IPS-18c (cell line): ENCODE measurements around the gene PIGR.

Experiments
- H3K4me3 ChIP-seq: 2 replicates; pipeline ENCODE4 v1.7.0; 2013; ENCODE audit warnings: low read depth, mild to moderate bottlenecking, low read length, moderate library complexity; ENCODE audit not compliant: insufficient read depth
- H3K9me3 ChIP-seq: one replicate; pipeline ENCODE4 v1.6.1; 2013; ENCODE audit warnings: mild to moderate bottlenecking, low read length, moderate library complexity; ENCODE audit not compliant: control insufficient read depth, insufficient read depth

Gene PIGR

DNA sequence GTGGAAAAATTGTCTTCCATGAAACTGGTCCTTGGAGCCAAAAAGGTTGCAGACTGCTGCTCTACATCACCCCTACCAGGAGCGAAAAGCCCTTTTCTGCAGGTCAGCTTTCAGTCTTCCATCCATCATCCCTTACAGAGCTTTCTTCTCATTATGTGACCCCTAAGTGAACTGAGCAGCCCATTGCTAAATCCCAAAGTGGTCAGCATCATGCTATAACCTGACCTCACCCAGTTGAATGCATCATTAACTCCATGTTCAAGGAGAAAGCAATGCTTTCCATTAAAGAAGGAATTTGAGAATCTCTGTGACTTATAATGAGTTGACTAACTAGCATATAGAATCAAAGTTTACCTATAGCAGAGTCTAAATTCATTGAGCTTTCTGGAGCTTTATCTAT, 59.4 kb downstream of the PIGR start:
- no peak overlapping the region for H3K4me3 ChIP-seq
- no peaks in the 10 kb centered on the region for H3K9me3 ChIP-seq

DNA sequence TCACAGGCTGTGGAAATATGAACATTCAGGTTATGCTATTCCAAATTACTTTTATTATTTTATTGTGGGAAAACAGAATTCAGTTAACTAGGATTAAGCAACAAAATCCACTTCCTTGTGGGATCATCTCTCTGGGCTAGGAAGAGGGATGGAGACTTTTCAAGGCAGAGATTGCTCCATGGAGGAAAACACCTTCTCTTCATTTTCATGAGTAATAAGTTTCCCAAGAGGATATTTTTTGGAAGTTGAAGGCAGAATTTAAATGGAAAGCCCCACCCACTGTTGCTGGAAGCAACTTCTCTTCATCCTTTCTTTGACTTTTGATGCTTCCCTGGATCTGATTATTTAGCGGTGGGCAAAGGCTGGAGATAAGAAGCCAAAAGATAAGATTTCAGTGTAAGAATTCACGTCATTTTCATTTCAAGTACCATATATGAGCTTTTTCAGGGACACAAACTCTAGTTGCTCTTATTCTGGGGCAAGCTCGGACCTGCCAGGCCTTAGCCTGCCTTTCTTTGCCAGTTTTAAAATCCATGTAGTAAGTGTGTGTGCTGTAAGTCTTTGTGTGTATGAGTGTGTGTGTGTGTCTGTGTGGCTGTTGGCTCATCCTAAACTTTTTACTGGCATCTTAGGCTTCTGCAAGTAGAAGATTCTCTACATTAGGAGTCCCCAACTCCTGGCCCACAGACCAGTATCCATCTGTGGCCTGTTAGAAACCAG, 60.8 kb downstream of the PIGR start:
- Histone ChIP-seq H3K9me3 (no peaks in the 10 kb centered on the region), H3K4me3 (no peak overlapping the region)

GRCh38 chr1:206883876-206884275, 62.4 kb downstream of the PIGR start:
- no peak overlapping the region for H3K4me3 ChIP-seq

GRCh38 chr1:206883160-206883559, 63.1 kb downstream of the PIGR start:
- Histone ChIP-seq H3K4me3 (no peak overlapping the region), H3K9me3 (peaks cover 4% of the 10 kb centered on the region)

More at GRCh38 chr1:206883876-206884275, 62.4 kb downstream of the PIGR start:
- no peaks in the 10 kb centered on the region for H3K9me3 ChIP-seq

GRCh38 chr1:206882555-206882954, 63.7 kb downstream of the PIGR start:
- Histone ChIP-seq H3K9me3 (peaks cover 4% of the 10 kb centered on the region), H3K4me3 (no peak overlapping the region)

- Histone ChIP-seq H3K4me3 (no peak overlapping the region), H3K9me3 (peaks cover 4% of the 10 kb centered on the region)
These were observed 66.0 kb downstream of the PIGR start for GRCh38 chr1:206880314-206880713.
